Stimulated activated CD4-positive, alpha-beta T cell treated with anti-CD3 and anti-CD28 coated beads, TNF-alpha, amount 100 ng/mL, for 48 hours (primary cell): ENCODE results near the gene PCDHA1.

Experiments
- DNase-seq, 3 donors: peaks; one replicate each; pipeline ENCODE4 v3.0.0-alpha.2; 2020; ENCODE audit warnings: low read depth in 3 of 3

The PCDHA1 gene

DNA sequence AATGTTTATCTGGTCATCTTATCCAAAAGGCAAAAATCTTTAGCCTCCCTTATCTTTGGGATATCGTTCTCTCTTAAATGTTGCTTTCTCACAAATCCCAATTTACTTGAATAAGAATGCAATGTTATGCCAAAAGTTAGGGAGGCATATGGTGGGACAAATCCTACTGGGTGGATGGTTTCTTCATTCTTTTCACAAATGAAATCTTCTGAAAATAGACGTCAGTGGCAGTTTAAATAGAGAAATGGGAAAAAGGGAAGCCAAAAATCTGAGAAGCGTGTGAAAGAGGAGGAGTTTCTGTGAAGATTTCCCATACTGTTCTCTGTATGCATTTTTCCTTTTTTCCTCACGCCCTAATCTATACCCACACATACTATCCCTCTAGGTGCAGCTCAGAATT is 137.7 kb downstream of the PCDHA1 start:
- DNase-seq, result no peak

DNA sequence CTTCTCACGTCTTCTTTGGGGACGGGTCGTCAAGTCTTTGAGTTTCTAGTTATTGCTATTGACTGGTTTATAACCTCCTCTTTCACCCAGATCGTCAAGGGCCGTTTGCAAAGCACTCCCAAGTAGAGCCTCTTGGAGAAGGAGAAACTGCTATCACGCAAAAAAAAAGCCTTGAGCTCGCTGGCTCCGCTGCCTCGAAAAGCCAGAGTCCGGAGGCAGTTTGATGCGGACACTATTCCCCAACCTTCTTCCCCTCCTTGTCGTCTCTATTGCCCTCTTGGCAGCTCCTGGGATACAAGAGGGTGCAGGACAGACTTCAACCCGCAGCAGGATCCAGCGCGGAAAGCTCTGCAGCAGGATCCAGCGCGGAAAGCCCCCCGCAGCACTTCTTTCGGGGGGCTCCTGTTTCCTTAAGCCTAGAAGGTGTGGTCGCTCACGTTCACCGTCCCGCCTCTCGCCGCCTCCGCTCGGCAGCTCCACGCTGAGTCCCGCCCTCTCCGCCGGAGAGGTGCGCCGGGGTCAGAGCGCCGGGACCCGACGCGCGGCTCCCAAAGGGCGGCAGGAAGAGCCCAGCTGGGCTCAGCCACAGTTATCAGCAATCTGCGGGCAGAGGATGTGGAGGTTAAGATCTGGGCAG is 140.0 kb downstream of the PCDHA1 start, which contains the start of gene PCDHAC1:
Gene PCDHAC1 (plus strand): TSS at position 494 of the 637 bp plus-strand sequence. CDS start 594 bp downstream, outside the sequence.
- DNase-seq, result no peak

DNA sequence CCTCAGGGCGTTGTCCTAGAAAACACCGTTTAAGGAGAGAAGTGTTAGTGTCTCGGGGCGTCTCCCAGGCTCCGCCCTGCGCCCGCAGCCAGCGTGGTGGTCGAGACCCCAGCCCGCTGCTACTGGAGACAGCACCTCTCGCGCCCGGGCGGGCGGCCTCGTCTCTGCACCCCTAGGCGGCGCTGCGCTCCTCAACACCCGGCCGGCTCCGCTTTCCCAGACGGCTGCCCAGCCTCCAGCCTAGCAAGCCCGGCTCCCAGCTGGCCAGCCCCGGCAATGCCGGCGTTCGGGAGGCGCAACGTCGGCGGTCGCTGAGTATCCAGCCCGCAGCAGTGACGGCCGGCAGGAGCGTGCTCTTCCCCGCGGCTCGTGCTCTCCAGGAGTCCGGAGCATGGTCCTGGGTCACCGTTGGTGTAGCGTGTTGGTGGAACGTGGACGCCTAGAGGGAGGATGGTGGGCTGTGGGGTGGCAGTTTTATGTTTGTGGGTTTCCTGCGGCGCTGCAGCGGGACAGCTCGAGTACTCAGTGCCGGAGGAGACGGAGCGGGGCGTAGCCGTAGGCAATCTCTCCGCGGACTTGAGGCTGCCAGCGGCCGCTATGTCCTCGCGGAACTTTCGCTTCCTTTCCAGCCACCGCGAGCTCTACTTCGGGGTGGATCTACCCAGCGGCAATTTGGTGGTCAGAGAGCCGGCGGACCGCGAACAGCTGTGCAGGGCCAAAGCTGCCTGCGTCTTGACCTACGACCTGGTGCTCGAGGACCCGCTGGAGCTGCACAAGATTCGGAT is 140.7 kb downstream of the PCDHA1 start:
- DNase-seq, result peak in 2 of 3 donors; percentile 11 to 12

DNA sequence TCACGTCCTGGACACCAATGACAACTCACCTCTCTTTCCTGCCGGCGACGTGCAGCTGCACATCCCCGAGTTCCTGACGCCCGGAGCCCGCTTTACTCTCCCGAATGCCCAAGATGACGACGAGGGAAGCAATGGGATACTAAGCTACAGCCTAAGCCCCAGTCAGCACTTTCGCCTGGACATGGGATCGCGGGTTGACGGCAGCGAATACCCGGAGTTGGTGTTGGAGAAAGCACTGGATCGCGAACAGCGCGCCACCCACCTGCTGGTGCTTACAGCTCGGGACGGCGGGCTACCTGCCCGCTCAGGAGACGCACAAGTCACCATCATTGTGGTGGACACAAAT is 141.3 kb downstream of the PCDHA1 start:
- DNase-seq, result no peak

DNA sequence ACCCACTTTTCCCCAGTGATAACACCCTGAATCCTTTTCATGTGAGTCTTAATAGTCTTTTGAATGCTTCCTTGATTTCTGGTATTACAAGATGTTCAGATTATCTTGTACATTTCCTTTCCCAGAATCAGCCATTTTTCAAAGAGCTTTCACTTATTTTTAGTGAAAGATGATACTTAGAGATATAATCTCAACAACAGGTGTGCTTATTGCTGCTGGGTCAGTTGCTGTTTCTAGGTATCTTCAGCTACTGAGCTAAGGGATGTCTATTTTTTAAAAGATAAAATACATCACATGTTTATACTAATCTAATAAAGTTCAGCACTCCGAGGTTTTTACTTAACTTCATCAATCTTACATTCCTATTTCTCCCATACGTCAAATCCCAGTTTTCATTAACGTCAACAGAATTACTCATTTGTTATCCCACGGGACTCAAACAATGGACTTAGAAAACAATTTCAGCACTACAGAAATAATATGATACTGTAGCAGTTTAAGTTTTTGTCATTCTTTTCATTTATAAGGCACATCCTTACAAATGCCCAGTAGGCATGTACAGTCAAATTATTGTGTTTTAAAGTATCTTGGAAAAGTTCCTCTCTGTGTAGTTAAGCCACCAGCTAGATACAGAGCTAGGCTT is 149.1 kb downstream of the PCDHA1 start:
- DNase-seq, result no peak

DNA sequence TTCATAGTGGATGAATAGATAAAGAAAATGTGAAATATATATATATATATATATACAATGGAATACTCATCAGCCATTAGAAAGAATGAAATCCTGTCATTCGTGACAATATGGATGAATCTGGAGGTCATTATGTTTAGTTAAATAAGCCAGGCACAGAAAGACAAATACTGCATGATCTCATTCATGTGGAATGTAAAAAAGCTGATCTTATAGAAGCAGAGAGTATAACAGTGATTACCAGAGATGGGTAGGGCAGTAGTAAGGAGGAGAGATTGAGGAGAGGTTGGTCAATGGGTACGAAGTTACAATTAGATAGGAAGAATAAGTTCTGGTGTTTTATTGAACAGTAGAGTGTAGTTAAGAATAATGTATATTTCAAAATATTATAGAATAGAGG is 160.6 kb downstream of the PCDHA1 start:
- no peak for DNase-seq

DNA sequence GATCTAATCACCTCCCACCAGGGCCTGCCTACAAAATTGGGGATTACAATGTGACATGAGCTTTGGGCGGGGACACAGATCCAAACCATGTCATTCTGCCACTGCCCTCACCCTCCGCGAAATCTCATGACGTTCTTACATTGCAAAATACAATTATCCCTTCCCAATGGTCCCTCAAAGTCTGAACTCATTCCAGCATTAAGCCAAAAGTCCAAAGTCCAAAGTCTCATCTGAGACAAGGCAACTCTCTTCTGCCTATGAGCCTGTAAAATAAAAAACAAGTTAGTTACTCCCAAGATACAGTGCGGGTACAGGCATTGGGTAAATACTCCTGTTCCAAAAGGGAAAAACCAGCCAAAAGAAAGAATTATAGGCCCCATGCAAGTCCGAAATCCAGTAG is 165.7 kb downstream of the PCDHA1 start:
- no peak for DNase-seq

DNA sequence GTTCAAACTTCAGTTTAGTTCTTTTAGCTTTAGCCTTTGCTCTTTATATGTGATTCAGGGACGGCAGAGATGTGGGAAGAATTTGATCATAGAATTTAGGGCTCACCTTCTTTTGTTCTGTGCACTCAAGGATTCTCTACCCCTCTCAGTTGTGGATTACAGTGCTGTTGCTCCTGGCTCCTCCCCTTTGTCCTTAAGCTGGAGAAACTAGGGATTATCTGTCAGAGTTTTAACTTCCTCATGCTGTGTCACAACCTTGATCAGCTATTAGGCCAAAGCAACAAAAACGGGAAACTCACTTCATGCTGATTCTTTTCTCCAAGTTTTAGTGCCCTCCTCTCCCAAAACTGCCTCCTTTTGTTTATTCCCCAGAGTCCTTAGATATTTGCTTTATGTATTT is 167.3 kb downstream of the PCDHA1 start:
- no peak for DNase-seq

DNA sequence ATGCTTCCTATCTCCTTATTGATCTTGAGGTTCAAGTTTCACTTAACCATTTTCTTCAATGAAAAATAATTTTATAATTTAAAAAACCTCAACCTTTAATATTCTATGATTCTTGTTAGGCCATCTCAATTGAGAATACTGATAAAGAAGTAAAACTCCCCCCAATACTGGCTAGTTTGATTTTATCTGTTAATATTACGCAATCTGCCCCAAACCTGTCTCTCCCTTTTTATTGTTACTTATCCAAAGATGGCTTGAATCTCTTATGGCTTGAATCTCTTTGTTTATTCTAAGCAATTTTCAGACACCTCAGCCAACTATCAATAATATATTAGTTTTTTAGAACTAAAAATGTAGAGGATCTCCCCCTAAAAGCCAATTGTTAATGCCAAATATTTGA is 176.2 kb downstream of the PCDHA1 start:
- DNase-seq, result no peak

DNA sequence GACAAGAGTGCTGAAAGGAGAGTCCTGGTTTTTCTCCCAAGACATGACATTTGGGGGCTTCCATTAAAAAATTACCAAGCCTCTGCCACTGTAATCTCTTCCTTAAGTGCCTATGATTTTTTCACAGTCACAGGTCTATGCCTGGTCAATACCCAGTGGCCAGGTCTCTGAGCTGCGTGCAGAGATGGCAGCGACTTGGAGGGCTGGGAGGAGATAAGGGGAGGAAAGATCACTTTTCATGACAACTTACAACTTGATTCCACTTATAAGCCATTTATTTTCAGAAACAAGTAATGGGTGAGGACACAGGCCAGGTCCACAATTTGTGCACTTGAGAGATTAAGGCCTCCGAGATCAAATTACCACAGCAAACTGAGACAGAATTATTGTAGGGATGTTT is 178.4 kb downstream of the PCDHA1 start:
- no peak for DNase-seq

DNA sequence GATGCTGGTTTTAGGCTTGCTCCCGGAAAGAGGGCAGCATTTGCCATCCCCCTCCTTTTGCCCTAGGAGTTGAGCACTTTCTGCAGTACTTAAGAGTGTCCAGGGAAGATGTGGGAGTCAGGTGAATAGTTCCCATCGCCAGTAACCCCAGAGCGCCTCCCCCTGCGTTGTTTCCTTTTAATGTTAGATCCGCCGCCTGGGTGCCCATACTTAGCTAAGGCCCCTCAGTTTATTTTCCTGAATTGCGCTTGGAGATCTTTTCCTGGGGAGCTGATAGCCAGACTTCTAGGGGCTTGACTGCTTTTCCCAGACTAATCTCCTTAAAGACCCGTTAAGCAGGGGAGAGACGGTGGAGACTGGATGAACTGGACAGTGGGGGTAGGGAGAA is 180.0 kb downstream of the PCDHA1 start:
- DNase-seq, result no peak

DNA sequence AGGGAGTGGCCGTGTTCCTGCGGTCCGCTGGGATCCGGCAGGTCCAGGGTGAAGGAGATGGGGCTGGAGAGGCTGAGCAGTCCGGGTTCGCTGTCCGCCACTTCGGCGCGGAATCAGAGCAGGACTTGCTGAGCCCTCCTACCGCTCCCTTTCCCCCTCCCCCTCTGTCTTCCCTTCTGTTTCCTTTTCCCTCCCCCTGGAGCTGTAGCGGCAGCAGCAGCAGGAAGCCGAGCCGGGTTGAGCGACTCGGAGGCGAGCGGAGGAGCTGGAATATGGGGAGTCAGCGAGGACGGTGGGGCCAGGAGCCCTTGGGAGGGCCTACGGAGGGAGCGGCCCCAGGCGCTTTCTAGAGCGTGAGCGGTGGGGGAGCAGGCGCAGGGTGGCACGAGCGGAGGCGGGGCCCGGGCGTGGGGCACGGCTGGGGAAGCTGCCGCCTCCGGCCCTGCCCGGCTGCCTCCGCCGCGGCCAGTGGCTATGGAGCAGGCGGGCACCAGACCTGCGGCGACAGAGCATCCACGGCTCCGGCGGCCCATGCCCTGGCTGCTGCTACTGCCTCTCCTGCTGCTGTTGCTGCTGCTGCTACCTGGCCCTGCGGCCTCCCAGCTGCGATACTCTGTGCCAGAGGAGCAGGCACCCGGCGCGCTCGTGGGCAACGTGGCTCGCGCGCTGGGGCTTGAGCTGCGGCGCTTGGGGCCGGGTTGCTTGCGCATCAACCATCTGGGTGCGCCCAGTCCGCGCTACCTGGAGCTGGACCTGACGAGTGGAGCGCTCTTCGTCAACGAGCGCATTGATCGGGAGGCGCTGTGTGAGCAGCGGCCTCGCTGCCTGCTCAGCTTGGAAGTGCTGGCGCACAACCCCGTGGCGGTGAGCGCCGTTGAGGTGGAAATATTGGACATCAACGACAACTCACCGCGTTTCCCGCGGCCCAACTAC is 180.6 kb downstream of the PCDHA1 start, which contains the start of gene PCDHAC2:
Gene PCDHAC2 (plus strand): TSS at position 184 of the 933 bp plus-strand sequence. CDS start 291 bp downstream, at position 475.
- no peak for DNase-seq

DNA sequence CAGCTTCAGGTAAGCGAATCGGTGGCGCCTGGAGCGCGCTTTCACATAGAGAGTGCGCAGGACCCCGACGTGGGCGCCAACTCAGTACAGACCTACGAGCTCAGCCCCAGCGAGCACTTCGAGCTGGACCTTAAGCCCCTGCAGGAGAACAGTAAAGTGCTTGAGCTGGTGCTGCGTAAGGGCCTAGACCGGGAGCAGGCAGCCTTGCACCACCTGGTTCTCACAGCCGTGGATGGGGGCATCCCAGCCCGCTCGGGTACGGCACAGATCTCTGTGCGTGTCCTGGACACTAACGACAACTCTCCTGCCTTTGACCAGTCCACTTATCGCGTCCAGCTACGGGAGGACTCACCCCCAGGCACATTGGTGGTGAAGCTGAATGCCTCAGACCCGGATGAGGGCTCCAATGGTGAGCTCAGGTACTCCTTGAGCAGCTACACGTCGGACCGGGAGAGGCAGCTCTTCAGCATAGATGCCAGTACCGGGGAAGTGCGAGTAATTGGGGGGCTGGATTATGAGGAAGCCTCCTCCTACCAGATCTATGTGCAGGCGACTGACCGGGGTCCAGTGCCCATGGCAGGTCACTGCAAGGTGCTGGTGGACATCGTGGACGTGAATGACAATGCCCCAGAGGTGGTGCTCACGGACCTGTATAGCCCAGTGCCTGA is 181.4 kb downstream of the PCDHA1 start:
- no peak for DNase-seq

DNA sequence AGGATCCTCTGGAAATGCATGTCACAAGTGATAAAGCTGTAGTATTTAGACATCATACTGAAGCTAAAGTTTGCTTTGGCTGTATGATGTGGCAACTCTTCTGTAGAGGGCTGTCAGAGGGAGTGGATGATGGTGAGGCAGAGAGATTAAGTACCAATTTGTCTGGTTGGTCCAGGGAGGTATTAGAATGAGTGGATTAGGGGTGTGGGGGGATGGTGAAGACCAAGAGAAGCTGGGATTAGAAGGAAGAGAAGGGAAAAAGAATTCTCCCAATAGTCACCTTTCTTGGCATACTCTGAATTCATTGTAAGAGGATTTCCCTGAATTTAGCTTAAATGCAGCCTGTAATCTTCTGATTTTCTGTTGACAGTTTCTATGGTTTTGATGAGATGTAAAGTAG is 183.9 kb downstream of the PCDHA1 start:
- no peak for DNase-seq

DNA sequence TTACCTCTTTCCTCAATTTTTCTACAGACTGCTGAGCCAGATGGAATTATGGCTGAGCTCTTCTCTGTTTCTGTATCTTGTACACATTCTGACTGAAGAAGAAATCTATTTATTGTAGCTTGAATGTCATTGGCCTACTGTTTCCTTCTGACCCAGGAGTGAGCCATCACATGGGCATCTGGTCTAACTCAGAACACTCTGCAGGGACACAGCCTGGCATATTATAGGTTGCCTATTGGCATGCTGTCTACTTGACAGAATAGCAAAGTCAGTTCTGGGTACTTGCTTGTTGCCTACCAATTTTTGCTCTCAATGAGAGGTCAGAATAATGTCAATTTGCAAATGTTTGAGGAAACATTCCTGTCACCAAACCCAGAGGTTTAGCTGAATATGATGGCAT is 187.6 kb downstream of the PCDHA1 start:
- DNase-seq, result no peak

DNA sequence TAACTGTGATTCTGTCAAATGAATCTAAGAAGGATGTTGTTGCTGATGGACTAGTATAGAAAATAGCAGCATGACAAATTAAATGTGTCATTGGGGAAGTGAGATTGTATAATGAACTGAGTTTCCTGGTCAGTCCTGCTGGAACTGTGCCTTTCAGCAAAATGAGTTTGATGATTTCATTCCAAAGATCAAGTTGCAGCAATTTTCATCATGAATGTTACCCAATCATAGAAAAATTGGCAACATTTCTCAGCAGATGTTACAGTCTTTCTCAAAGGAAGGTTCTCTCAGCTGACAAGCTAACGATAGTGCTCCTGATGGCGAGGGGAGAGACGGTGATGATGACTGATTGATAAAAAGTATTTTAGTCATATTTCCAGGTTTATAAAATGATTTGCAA is 191.1 kb downstream of the PCDHA1 start:
- DNase-seq, result no peak

DNA sequence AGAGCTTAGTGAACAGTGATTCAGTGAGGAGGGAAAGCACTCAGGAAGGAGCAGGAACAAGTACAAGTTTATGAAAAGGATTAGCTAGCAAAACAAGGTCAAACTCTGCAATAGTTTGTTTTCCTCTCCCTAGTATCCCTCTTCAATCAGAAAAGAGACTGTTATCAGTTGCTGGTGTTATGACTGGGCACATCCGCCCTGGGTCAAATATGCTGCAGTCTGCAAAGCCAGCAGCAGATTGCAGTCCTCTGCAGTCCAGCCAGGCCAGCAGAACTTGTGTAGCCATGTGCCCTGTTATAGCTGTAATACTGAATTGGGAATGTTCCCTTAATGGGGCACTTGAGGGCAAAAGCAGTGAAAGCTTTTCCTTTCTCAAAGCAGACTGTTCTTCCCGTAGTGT is 192.3 kb downstream of the PCDHA1 start:
- no peak for DNase-seq

DNA sequence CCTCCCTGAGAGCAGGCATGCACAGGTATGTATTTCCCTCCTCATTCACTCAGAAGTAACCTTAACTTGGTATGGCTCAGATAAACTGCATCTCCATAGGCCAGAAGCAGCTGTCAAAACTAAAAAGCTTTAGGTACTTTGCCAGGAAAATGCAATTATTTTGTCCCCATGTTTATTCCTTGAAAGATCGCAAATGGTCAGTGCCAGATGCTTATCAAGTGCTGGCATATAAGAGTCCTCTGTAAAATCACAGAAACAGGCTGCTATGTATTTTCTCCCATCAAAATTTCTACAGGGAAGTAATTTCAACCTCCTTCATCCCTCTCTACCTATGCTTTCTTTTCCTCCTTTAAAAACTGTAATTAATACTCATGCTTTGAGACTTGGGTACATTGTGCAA is 193.0 kb downstream of the PCDHA1 start:
- DNase-seq, result no peak

DNA sequence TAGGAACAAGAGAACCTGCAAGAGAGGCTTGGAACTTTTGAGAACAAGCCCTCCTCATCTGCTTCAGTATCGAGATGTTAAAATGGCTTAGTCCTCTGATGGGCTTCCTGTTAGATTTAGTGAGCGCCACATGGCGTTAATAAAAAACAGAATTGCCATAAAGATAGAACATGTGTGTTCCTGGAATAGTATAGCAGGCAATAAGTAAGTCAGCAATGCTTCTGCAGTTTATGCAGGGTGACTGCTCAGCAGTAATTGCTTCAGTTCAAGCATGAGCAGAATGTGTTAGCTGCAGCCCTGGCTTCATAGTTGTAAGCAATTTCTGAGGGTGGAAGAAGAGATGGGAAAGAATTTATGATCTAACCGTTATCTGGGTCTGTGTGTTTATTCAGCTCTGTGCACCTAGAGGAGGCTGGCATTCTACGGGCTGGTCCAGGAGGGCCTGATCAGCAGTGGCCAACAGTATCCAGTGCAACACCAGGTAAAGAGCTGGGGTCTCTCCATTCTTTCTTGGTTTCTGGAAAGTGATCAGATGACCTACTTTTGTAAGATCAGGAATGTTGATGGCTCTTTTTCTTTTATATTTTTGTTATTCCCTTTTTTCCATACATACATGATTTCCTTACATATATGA is 196.3 kb downstream of the PCDHA1 start:
- no peak for DNase-seq

DNA sequence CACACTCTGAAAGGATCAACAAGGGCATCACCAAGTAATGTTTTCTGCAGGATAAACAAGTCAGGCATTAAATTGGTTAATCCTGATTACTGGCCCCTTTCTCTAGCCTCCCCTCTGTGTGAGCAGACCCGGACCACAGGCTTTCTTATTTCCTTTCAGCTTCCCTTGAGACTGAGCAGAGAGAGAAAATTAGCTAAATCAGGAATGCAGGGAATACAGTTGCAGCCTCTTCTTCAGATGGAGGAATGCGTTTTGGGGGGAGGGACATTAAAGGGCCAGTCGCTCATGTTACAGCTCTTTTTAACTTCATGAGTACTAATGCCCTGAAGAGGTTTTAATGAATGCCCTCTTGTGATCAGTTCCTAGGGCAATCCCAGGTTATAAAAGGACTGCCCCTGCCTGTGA is 200.2 kb downstream of the PCDHA1 start:
- no peak for DNase-seq

DNA sequence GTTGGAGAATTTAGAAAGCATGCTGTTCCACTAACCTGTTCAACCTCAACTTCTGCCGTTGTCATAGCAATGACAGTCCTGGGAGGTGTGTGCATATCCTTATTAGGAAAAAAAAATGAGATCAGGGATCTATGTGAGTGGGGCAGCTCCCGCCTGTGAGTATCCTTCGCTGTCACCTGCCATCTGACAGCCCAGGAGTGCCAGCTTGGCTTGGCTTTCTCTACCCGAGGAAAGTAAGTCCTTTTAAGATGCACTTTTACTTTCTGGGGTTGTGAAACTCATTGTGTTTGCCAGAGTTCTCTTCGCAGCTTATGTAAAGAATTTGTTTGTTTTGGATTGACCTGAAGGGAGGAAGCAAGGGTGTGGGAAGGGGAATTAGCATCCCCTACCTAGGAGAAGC is 202.2 kb downstream of the PCDHA1 start:
- no peak for DNase-seq
